ENCODE measurements around the gene PLA2G2F.

PLA2G2F gene

GRCh38 chr1:20192364-20192763, 53.2 kb downstream of the PLA2G2F start:
- DNase-seq, result peak in 1 of 2 experiments; percentile 12

- DNase-seq, result no peak
Observed at GRCh38 chr1:20192871-20193411, 53.8 kb downstream of the PLA2G2F start.

- peak; percentile 38 to 81 for DNase-seq
Observed at GRCh38 chr1:20194224-20194623, 55.1 kb downstream of the PLA2G2F start.

GRCh38 chr1:20194757-20195461, 55.8 kb downstream of the PLA2G2F start:
- DNase-seq, result peak; percentile 26 to 42

GRCh38 chr1:20195462-20195780, 56.3 kb downstream of the PLA2G2F start:
- no peak for DNase-seq

GRCh38 chr1:20197329-20197791, 58.2 kb downstream of the PLA2G2F start:
- DNase-seq, result no peak

- no peak for DNase-seq
Observed at GRCh38 chr1:20198296-20198695, 59.2 kb downstream of the PLA2G2F start.

GRCh38 chr1:20198918-20199317, 59.8 kb downstream of the PLA2G2F start:
- no peak for DNase-seq

- DNase-seq, result no peak
Observed at GRCh38 chr1:20199403-20199802, 60.3 kb downstream of the PLA2G2F start.

GRCh38 chr1:20199840-20200239, 60.7 kb downstream of the PLA2G2F start:
- DNase-seq, result no peak
